Endodermal cell (in vitro differentiated cells): Measurements from ENCODE around the gene ACSM4. TPM values are rescaled to one million over a fixed set of nuclear protein-coding genes. Genes with fewer than 3 reads are reported as not detected.

Source experiments
- DNase-seq: peaks from one replicate; pipeline ENCODE4 v3.0.0-alpha.2; 2017
- H3K27ac ChIP-seq: 2 replicates; pipeline ENCODE4 v1.5.1; 2013; ENCODE audit warnings: mild to moderate bottlenecking, low read depth, low read length, moderate library complexity
- H3K27me3 ChIP-seq: 2 replicates; pipeline ENCODE4 v1.6.1; 2013; ENCODE audit warnings: mild to moderate bottlenecking, low read length, moderate library complexity; ENCODE audit not compliant: insufficient read depth, control insufficient read depth, poor library complexity, severe bottlenecking
- H3K36me3 ChIP-seq: 2 replicates; pipeline ENCODE4 v1.7.0; 2013; ENCODE audit warnings: mild to moderate bottlenecking, low read length, moderate library complexity; ENCODE audit not compliant: control insufficient read depth, insufficient read depth
- H3K4me1 ChIP-seq: one replicate; pipeline ENCODE4 v1.7.0; 2013; ENCODE audit warnings: low read length; ENCODE audit not compliant: control insufficient read depth, insufficient read depth
- H3K4me3 ChIP-seq: 2 replicates; pipeline ENCODE4 v1.5.1; 2013; ENCODE audit warnings: mild to moderate bottlenecking, low read length, moderate library complexity
- H3K9ac ChIP-seq: 2 replicates; pipeline ENCODE4 v1.6.1; 2013; ENCODE audit warnings: mild to moderate bottlenecking, low read length, moderate library complexity; ENCODE audit not compliant: poor library complexity, severe bottlenecking; ENCODE audit errors: extremely low read depth
- H3K9me3 ChIP-seq: 2 replicates; pipeline ENCODE4 v1.6.1; 2013; ENCODE audit warnings: mild to moderate bottlenecking, low read length, moderate library complexity; ENCODE audit not compliant: control insufficient read depth
- H3K27ac Mint-ChIP-seq: 2 replicates; pipeline ENCODE4 v1.8.0; 2020; ENCODE audit warnings: mixed read lengths
- H3K27me3 Mint-ChIP-seq: 2 replicates; pipeline ENCODE4 v1.8.0; 2021; ENCODE audit warnings: mild to moderate bottlenecking, mixed read lengths; ENCODE audit not compliant: insufficient read depth
- H3K36me3 Mint-ChIP-seq: 2 replicates; pipeline ENCODE4 v1.8.0; 2020; ENCODE audit warnings: low read depth, mixed read lengths
- H3K4me1 Mint-ChIP-seq: 2 replicates; pipeline ENCODE4 v1.8.0; 2020; ENCODE audit warnings: mixed read lengths
- H3K4me3 Mint-ChIP-seq: 2 replicates; pipeline ENCODE4 v1.8.0; 2020; ENCODE audit warnings: mild to moderate bottlenecking, moderate library complexity, mixed read lengths
- H3K9me3 Mint-ChIP-seq: 2 replicates; pipeline ENCODE4 v1.8.0; 2020; ENCODE audit warnings: mild to moderate bottlenecking, mixed read lengths
- CTCF ChIP-seq: fragments of 200-600 bp; sonication (generic); conservative IDR thresholded peaks from 2 replicates; pipeline ENCODE4 v1.5.0; 2021; ENCODE audit warnings: antibody characterized with exemption, mild to moderate bottlenecking
- whole genome bisulfite sequencing, 2 experiments: methylation state at CpG; one replicate each; pipeline versions ENCODE4 v1.1.5 to v1.1.7; 2013; ENCODE audit warnings: missing lambda C conversion rate in 2 of 2, mixed read lengths in 1 of 2; ENCODE audit not compliant: insufficient coverage in 1 of 2, insufficient read length in 1 of 2; 5-methylcytosine and 5-hydroxymethylcytosine counted together
- total RNA-seq, 2 donors: library from RNA; stranded (reverse); fragmentation: NEBNext Ultra II Directional in 1 of 2; extraction: Animal tissue kit (Norgen Biotek cat#: 25700) in 1 of 2; gene quantifications; 2 replicates in 1 of 2; 3 replicates in 1 of 2; pipeline ENCODE4 v1.2.1, GENCODE V29; 2021

The ACSM4 gene
- total RNA-seq, 2 donors from 2014 or later, result 11.4 to 14.6 TPM

GRCh38 chr12:7293670-7294069, 10.2 kb upstream of the ACSM4 start:
- Mint-ChIP-seq H3K4me1 (peaks cover 35% of the 10 kb centered on the region), H3K9me3 (peaks cover 47% of the 10 kb centered on the region)
- WGBS, 2 experiments, result 95 to 100% methylated on average over 1 of the region's 1 CpG

GRCh38 chr12:7295529-7295928, 8.3 kb upstream of the ACSM4 start:
- Histone ChIP-seq H3K4me1 (peaks cover 16% of the 10 kb centered on the region), H3K4me3 (peak overlapping the region; percentile 37), H3K27ac (no peak overlapping the region), H3K36me3 (no peaks in the 10 kb centered on the region), H3K27me3 (no peaks in the 10 kb centered on the region), H3K9me3 (peaks cover 53% of the 10 kb centered on the region), H3K9ac (peak overlapping the region; percentile 26)
- Mint-ChIP-seq H3K4me1 (peaks cover 44% of the 10 kb centered on the region), H3K36me3 (peaks cover 17% of the 10 kb centered on the region), H3K27me3 (no peaks in the 10 kb centered on the region), H3K9me3 (peaks cover 36% of the 10 kb centered on the region), H3K27ac (no peak overlapping the region), H3K4me3 (no peak overlapping the region)
- WGBS, 2 experiments, result 76% methylated on average over 1 of the region's 1 CpG; no CpG with 5 or more reads in 1 of the 2 experiments
- TF ChIP-seq CTCF, result no peak
- no peak for DNase-seq

More at GRCh38 chr12:7293670-7294069, 10.2 kb upstream of the ACSM4 start:
- Histone ChIP-seq H3K4me3 (peak overlapping the region; percentile 62), H3K27me3 (no peaks in the 10 kb centered on the region), H3K4me1 (peaks cover 16% of the 10 kb centered on the region), H3K9me3 (peaks cover 66% of the 10 kb centered on the region), H3K27ac (no peak overlapping the region), H3K9ac (no peak overlapping the region), H3K36me3 (no peaks in the 10 kb centered on the region)
- H3K36me3 Mint-ChIP-seq, result peaks cover 22% of the 10 kb centered on the region
- DNase-seq, result no peak
- no peak for TF ChIP-seq CTCF
- H3K27me3 Mint-ChIP-seq, result no peaks in the 10 kb centered on the region
- H3K27ac Mint-ChIP-seq, result no peak overlapping the region
- no peak overlapping the region for H3K4me3 Mint-ChIP-seq

GRCh38 chr12:7297865-7298264, 6.0 kb upstream of the ACSM4 start:
- H3K4me1 ChIP-seq, result peaks cover 22% of the 10 kb centered on the region
- DNase-seq, result no peak
- H3K27ac ChIP-seq, result no peak overlapping the region
- H3K4me3 ChIP-seq, result no peak overlapping the region
- H3K27me3 ChIP-seq, result no peaks in the 10 kb centered on the region
- H3K4me3 Mint-ChIP-seq, result no peak overlapping the region
- no peak overlapping the region for H3K27ac Mint-ChIP-seq
- TF ChIP-seq CTCF, result no peak
- peaks cover 59% of the 10 kb centered on the region for H3K4me1 Mint-ChIP-seq
- peaks cover 2% of the 10 kb centered on the region for H3K36me3 Mint-ChIP-seq
- no peak overlapping the region for H3K9ac ChIP-seq
- H3K27me3 Mint-ChIP-seq, result no peaks in the 10 kb centered on the region
- no peaks in the 10 kb centered on the region for H3K36me3 ChIP-seq
- peaks cover 30% of the 10 kb centered on the region for H3K9me3 ChIP-seq
- peaks cover 14% of the 10 kb centered on the region for H3K9me3 Mint-ChIP-seq
- 100% methylated on average over 2 of the region's 2 CpGs; no CpG with 5 or more reads in 1 of the 2 experiments for WGBS, 2 experiments
